GM12878 (cell line): Measurements from ENCODE around the gene SCNN1A. TPM values are rescaled to one million over a fixed set of nuclear protein-coding genes. Genes with fewer than 3 reads are reported as not detected.

Experiments
- ATAC-seq: fragments of 200-7000 bp; cut with Tn5 transposase; 3 replicates; pipeline ENCODE4 v1.9.1; 2020; ENCODE audit warnings: mild to moderate bottlenecking, moderate library complexity
- BruUV-seq: library from RNA; stranded (reverse); fragments of 400-500 nt; replicated peaks from 2 replicates; lab custom pipeline; 2021; lab: Mats Ljungman, UMichigan
- CTCF ChIA-PET: fragments of 300-600 bp; sonication (Branson Sonifier 250); formaldehyde crosslinking; extraction: SDS; loops from one replicate; lab custom pipeline; 2021; ENCODE audit warnings: inconsistent platforms; lab: Yijun Ruan, JAX
- POLR2A ChIA-PET: fragments of 350-600 bp; formaldehyde crosslinking; extraction: SDS; loops from one replicate; lab custom pipeline; 2021; ENCODE audit warnings: inconsistent platforms; lab: Charles Lee
- RAD21 ChIA-PET: fragments of 300-600 bp; sonication (Branson Sonifier 250); formaldehyde crosslinking; loops from one replicate; lab custom pipeline; 2023; ENCODE audit warnings: antibody characterized with exemption; ENCODE audit not compliant: unreplicated experiment; lab: Charles Lee
- SMC1A ChIA-PET: fragments of 300-600 bp; sonication (Branson Sonifier 250); formaldehyde crosslinking; loops from one replicate; lab custom pipeline; 2023; ENCODE audit not compliant: unreplicated experiment, uncharacterized antibody; lab: Charles Lee
- DNase-seq: peaks from one replicate; pipeline ENCODE4 v3.0.0-alpha.2; 2011; ENCODE audit warnings: low read depth, low spot score
- FAIRE-seq: peaks from 3 replicates; lab custom pipeline; 2011; peaks lifted over from hg19 to GRCh38; lab: Jason Lieb, UNC
- H2AFZ ChIP-seq: 2 replicates; pipeline ENCODE4 v1.6.0; 2011; ENCODE audit warnings: low read depth, low read length, control low read depth; ENCODE audit not compliant: control insufficient read depth
- H3K27ac ChIP-seq: 2 replicates; pipeline ENCODE4 v1.5.1; 2011; ENCODE audit warnings: control low read depth; ENCODE audit not compliant: control insufficient read depth, insufficient read depth
- H3K27me3 ChIP-seq, 2 experiments: replicated peaks in 1 of 2; 2 replicates each; pipeline versions ENCODE4 v1.6.0 to v1.6.1; 2011; ENCODE audit warnings: low read length in 1 of 2; ENCODE audit not compliant: control insufficient read depth in 2 of 2, insufficient read depth in 2 of 2
- H3K36me3 ChIP-seq, 2 experiments: 2 replicates each; pipeline ENCODE4 v1.5.1; 2011; ENCODE audit warnings: low read length in 1 of 2; ENCODE audit not compliant: control insufficient read depth in 2 of 2, insufficient read depth in 2 of 2
- H3K4me1 ChIP-seq: 2 replicates; pipeline ENCODE4 v1.6.1; 2011; ENCODE audit warnings: mild to moderate bottlenecking, low read length, moderate library complexity, mixed read lengths; ENCODE audit not compliant: control insufficient read depth, insufficient read depth
- H3K4me2 ChIP-seq: 2 replicates; pipeline ENCODE4 v1.6.0; 2011; ENCODE audit warnings: control low read depth; ENCODE audit not compliant: control insufficient read depth, insufficient read depth
- H3K4me3 ChIP-seq: fragments of 200-600 bp; sonication (generic); 2 replicates; pipeline ENCODE4 v1.5.1; 2016
- H3K79me2 ChIP-seq: 2 replicates; pipeline ENCODE4 v1.6.0; 2011; ENCODE audit warnings: low read length; ENCODE audit not compliant: control insufficient read depth, insufficient read depth
- H3K9ac ChIP-seq: 2 replicates; pipeline ENCODE4 v1.8.0; 2011; ENCODE audit warnings: low read length, control low read depth, mixed read lengths; ENCODE audit not compliant: control insufficient read depth, insufficient read depth
- H3K9me3 ChIP-seq: replicated peaks from 3 replicates; pipeline ENCODE4 v1.5.1; 2011; ENCODE audit warnings: mild to moderate bottlenecking, low read length; ENCODE audit not compliant: control insufficient read depth, insufficient read depth
- H4K20me1 ChIP-seq: 2 replicates; pipeline ENCODE4 v1.6.0; 2011; ENCODE audit not compliant: control insufficient read depth, insufficient read depth
- FOS ChIP-seq: IDR thresholded peaks from 3 replicates; pipeline ENCODE4 v1.6.1; 2011; ENCODE audit warnings: borderline replicate concordance; ENCODE audit not compliant: insufficient read length; ENCODE audit errors: extremely low read depth
- GABPA ChIP-seq: IDR thresholded peaks from 2 replicates; pipeline ENCODE4 v1.6.1; 2014; ENCODE audit warnings: antibody characterized with exemption, low read depth, mild to moderate bottlenecking, inconsistent platforms
- NFIC ChIP-seq: IDR thresholded peaks from 2 replicates; pipeline ENCODE4 v1.6.1; 2012; ENCODE audit warnings: low read depth, mild to moderate bottlenecking, inconsistent platforms, low read length, moderate library complexity
- NR2C2 ChIP-seq: IDR thresholded peaks from 2 replicates; pipeline ENCODE4 v1.6.1; 2011; ENCODE audit warnings: borderline replicate concordance, low read depth; ENCODE audit not compliant: control insufficient read depth, insufficient read length
- PKNOX1 ChIP-seq: fragments of 450-650 bp; IDR thresholded peaks from 2 replicates; pipeline ENCODE4 v1.6.1; 2016; ENCODE audit warnings: mild to moderate bottlenecking
- POLR2AphosphoS2 ChIP-seq: IDR thresholded peaks from 2 replicates; pipeline ENCODE4 v1.6.1; 2011; ENCODE audit warnings: low read depth, mild to moderate bottlenecking, low read length, improper control_type of control experiment, moderate library complexity
- RUNX3 ChIP-seq: IDR thresholded peaks from 2 replicates; pipeline ENCODE4 v1.6.1; 2012; ENCODE audit warnings: low read length, inconsistent platforms
- SIN3A ChIP-seq: IDR thresholded peaks from 2 replicates; pipeline ENCODE4 v1.6.1; 2012; ENCODE audit warnings: low read depth, low read length, improper control_type of control experiment
- SKIL ChIP-seq: fragments of 450-650 bp; IDR thresholded peaks from 2 replicates; pipeline ENCODE4 v1.6.1; 2017; ENCODE audit warnings: mild to moderate bottlenecking, low read depth, inconsistent platforms; ENCODE audit not compliant: poor library complexity, severe bottlenecking
- ZBTB4 ChIP-seq: fragments of 450-650 bp; formaldehyde crosslinking; IDR thresholded peaks from 2 replicates; pipeline ENCODE4 v1.4.0; 2022; ENCODE audit warnings: mild to moderate bottlenecking, moderate library complexity
- WGBS: methylation state at CpG from one replicate; pipeline ENCODE4 v1.1.6; 2016; ENCODE audit warnings: low lambda C conversion rate; ENCODE audit not compliant: insufficient replicate concordance, insufficient coverage; ENCODE audit errors: missing lambda C conversion rate; 5-methylcytosine and 5-hydroxymethylcytosine counted together
- in situ Hi-C: fragments of 300-500 bp; cut with MboI; formaldehyde crosslinking; loops from 9 replicates; pipeline ENCODE4 v1.14.3; 2018; ENCODE audit warnings: mixed read lengths
- intact Hi-C: fragments of 100-400 bp; cut with micrococcal nuclease; formaldehyde crosslinking; loops from one replicate; pipeline ENCODE4 v1.14.2; 2022; ENCODE audit not compliant: unreplicated experiment
- polyA plus RNA-seq, 11 experiments: library from polyadenylated mRNA; depleted of rRNA in 4 of 11; unstranded in 6 of 11; stranded (reverse) in 5 of 11; fragments of >200 nt; fragmentation: Nextera tagmentation in 4 of 11; fragmentation: Illumina TruSeq in 1 of 11; extraction: Ambion mirVana in 4 of 11; extraction: Trizol in 1 of 11; gene quantifications; 1 replicate in 1 of 11; 2 replicates in 10 of 11; pipeline versions ENCODE4 v1.2.1 to v1.2.3, GENCODE V29; 2011 to 2016; ENCODE audit warnings: inconsistent platforms in 2 of 11, missing spikeins in 2 of 11, low read depth in 1 of 11
- total RNA-seq, 4 experiments: library from RNA; depleted of rRNA in 3 of 4; stranded (reverse); fragments of >200 nt in 3 of 4; fragmentation: Illumina TruSeq in 1 of 4; extraction: Trizol in 1 of 4; gene quantifications; 2 replicates each; pipeline versions ENCODE4 v1.2.1 to v1.2.3, GENCODE V29; 2013 to 2021

Gene SCNN1A
- total and polyA plus RNA-seq, 10 of the 15 experiments (the other 5 are each of a cell fraction or from before 2014, with no cell fraction given) = 0.14 to 0.69 TPM; not detected in 8

- peak; percentile 23; the same call in 2 of the 3 replicates for ATAC-seq
- peaks cover 0 to 2% of the 10 kb centered on the region in 2 experiments; a peak in 2 of 4 replicates for H3K27me3 ChIP-seq
- no peak for FAIRE-seq
Observed at GRCh38 chr12:6376870-6377666, 1.7 kb upstream of the SCNN1A start.

More at GRCh38 chr12:6376870-6377666, 1.7 kb upstream of the SCNN1A start:
- Histone ChIP-seq H4K20me1 (no peaks in the 10 kb centered on the region), H3K4me3 (no peak overlapping the region), H3K79me2 (no peaks in the 10 kb centered on the region), H3K36me3 (no peaks in the 10 kb centered on the region), H3K4me1 (no peaks in the 10 kb centered on the region), H3K9ac (no peak overlapping the region), H3K9me3 (no peaks in the 10 kb centered on the region), H2AFZ (peak overlapping the region; percentile 39), H3K27ac (no peak overlapping the region), H3K4me2 (no peak overlapping the region)
- BruUV-seq = no TSS peak
- SMC1A ChIA-PET = no interaction called here
- in situ Hi-C loops = no loop called here
- intact Hi-C loops = no loop called here
- WGBS = 46% methylated on average over 10 of the region's 10 CpGs
- CTCF ChIA-PET = no interaction called here
- POLR2A ChIA-PET = interaction anchor here (0.7 kb wide), 1 partner anchor 9 kb away, joined by 3 read pairs; no protein-coding TSS in a partner anchor
- TF ChIP-seq GABPA = no peak
- no peak for TF ChIP-seq PKNOX1
- TF ChIP-seq ZBTB4 (CRISPR knock-in tag) = no peak
- no peak for TF ChIP-seq SKIL
- no peak for TF ChIP-seq NR2C2
- TF ChIP-seq RUNX3 = no peak
- TF ChIP-seq NFIC = no peak
- TF ChIP-seq FOS = no peak
- TF ChIP-seq SIN3A = no peak
- TF ChIP-seq POLR2AphosphoS2 = no peak
- DNase-seq = no peak
- RAD21 ChIA-PET = no interaction called here
